Stimulated activated CD8-positive, alpha-beta memory T cell treated with anti-CD3 and anti-CD28 coated beads, Interleukin-7, amount 100 ng/mL, for 1 hour (primary cell): ENCODE results near the gene CNPPD1.

Experiments used
- DNase-seq, 2 donors: peaks; one replicate each; pipeline ENCODE4 v3.0.0-alpha.2; 2020; ENCODE audit warnings: low read depth in 2 of 2

CNPPD1 gene

GRCh38 chr2:219122202-219122980, 54.3 kb downstream of the CNPPD1 start:
- DNase-seq, result no peak
